Measurements from ENCODE around the gene CLINT1. TPM values are rescaled to one million over a fixed set of nuclear protein-coding genes. Genes with fewer than 3 reads are reported as not detected.

CLINT1 gene
- total RNA-seq, 1 donor from 2014 or later: 72.1 TPM

Other genes starting within 250 kb of the CLINT1 start
- gene SOX30, start 206.7 kb downstream of the CLINT1 start, total RNA-seq: 0.10 and 0.12 TPM in 2 replicates
- gene C5orf52, start 187.6 kb downstream of the CLINT1 start, total RNA-seq: 0.32 TPM in 1 of 2 replicates, not detected in the other
- gene THG1L, start 127.7 kb downstream of the CLINT1 start, total RNA-seq: 13.2 and 14.9 TPM in 2 replicates
- 4.6 TPM in 2 replicates for gene LSM11, start 115.4 kb downstream of the CLINT1 start, total RNA-seq

Data from T-helper 1 cell treated with Interleukin-12 subunit alpha and Interleukin-12 subunit beta and Interleukin-4 antibody, amounts not matched to agents 30 ng/mL and 1 ng/mL, for 36 hours (primary cell).